HEK293T (cell line): ENCODE measurements around the gene PXDN.

Experiments used
- CTCF ChIA-PET: fragments of 350-600 bp; formaldehyde crosslinking; extraction: SDS; loops from one replicate; lab custom pipeline; 2021; ENCODE audit warnings: antibody characterized with exemption, inconsistent platforms; lab: Yijun Ruan, JAX
- POLR2A ChIA-PET: fragments of 350-600 bp; formaldehyde crosslinking; extraction: SDS; loops from one replicate; lab custom pipeline; 2020; ENCODE audit warnings: antibody characterized with exemption, inconsistent platforms; lab: Yijun Ruan, JAX
- DNase-seq: peaks from one replicate; pipeline ENCODE4 v3.0.0; 2012; ENCODE audit warnings: mixed read lengths; ENCODE audit errors: extremely low spot score
- ARNT ChIP-seq: fragments of 450-650 bp; IDR thresholded peaks from 2 replicates; pipeline ENCODE4 v1.6.1; 2017; ENCODE audit warnings: mild to moderate bottlenecking
- BHLHE40 ChIP-seq: fragments of 450-650 bp; IDR thresholded peaks from 2 replicates; pipeline ENCODE4 v1.6.1; 2016; ENCODE audit warnings: mild to moderate bottlenecking, moderate library complexity, borderline replicate concordance
- CTBP1 ChIP-seq: fragments of 450-650 bp; IDR thresholded peaks from 2 replicates; pipeline ENCODE4 v1.6.1; 2016; ENCODE audit warnings: borderline replicate concordance
- ELF4 ChIP-seq: fragments of 450-650 bp; IDR thresholded peaks from 2 replicates; pipeline ENCODE4 v1.6.1; 2017; ENCODE audit warnings: antibody characterized with exemption
- FOXA1 ChIP-seq: fragments of 450-650 bp; IDR thresholded peaks from 2 replicates; pipeline ENCODE4 v1.6.1; 2016; ENCODE audit warnings: mild to moderate bottlenecking
- FOXK2 ChIP-seq: fragments of 450-650 bp; IDR thresholded peaks from 2 replicates; pipeline ENCODE4 v1.6.1; 2016; ENCODE audit warnings: mild to moderate bottlenecking
- FOXM1 ChIP-seq: fragments of 450-650 bp; IDR thresholded peaks from 2 replicates; pipeline ENCODE4 v1.6.1; 2017; ENCODE audit warnings: mild to moderate bottlenecking, borderline replicate concordance
- HDGF ChIP-seq: fragments of 450-650 bp; IDR thresholded peaks from 2 replicates; pipeline ENCODE4 v1.6.1; 2017; ENCODE audit warnings: antibody characterized with exemption, borderline replicate concordance
- L3MBTL2 ChIP-seq: fragments of 450-650 bp; conservative IDR thresholded peaks from 2 replicates; pipeline ENCODE4 v1.6.1; 2016; ENCODE audit warnings: mild to moderate bottlenecking
- LEF1 ChIP-seq: fragments of 450-650 bp; IDR thresholded peaks from 2 replicates; pipeline ENCODE4 v1.6.1; 2017; ENCODE audit warnings: mild to moderate bottlenecking, borderline replicate concordance
- NFRKB ChIP-seq: fragments of 450-650 bp; IDR thresholded peaks from 2 replicates; pipeline ENCODE4 v1.6.1; 2016; ENCODE audit warnings: mild to moderate bottlenecking, moderate library complexity
- SP1 ChIP-seq: fragments of 450-650 bp; IDR thresholded peaks from 2 replicates; pipeline ENCODE4 v1.6.1; 2017
- SUZ12 ChIP-seq: fragments of 450-650 bp; IDR thresholded peaks from 2 replicates; pipeline ENCODE4 v1.6.1; 2016; ENCODE audit warnings: mild to moderate bottlenecking
- TARDBP ChIP-seq: fragments of 450-650 bp; IDR thresholded peaks from 2 replicates; pipeline ENCODE4 v1.6.1; 2016
- ZNF384 ChIP-seq: fragments of 450-650 bp; IDR thresholded peaks from 2 replicates; pipeline ENCODE4 v1.6.1; 2016
- TF ChIP-seq, protein P1 (sequence below): fragments of 450-650 bp; IDR thresholded peaks from 2 replicates; pipeline ENCODE4 v1.6.1; 2016

The PXDN gene

DNA sequence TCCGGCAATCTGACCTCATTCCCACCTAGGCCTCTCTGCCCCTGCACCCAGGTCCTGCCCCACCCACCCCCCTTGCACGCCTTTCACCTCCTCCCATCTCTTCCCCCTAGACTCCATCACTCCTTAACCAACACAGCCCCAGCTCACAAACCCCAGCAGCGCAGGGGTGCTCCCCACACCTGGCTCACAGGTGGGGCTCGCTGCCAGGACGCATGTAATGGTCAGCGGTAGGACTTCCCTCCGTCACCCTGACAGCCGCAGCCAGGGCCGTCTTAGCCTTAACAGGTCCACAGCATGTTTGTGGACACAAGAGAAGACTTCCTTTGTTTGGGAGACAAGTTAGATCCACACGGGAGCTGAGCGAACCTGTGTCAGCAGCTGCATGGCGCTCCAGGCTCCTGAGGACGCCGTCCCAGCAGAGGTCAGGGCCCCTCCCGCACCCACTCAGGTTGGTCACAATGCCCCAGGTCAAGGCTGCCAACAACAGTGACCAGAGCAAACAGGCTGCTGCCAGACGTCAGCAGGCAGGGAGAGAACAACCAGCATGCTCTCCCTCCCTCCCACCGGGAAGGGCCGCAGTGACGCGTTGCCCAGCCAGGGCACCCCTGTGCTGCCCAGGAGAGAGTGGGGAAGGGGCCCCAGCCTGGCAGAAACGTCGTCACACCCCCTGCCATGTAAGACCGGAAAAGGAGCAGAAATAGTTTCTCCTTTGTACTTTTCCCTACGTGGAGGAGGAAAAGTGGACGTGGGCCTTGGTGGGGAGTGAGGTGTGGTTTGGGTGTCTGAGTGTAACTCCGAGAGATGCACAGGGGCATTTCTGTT, 68.0 kb downstream of the PXDN start:
- no peak for TF ChIP-seq SP1
- TF ChIP-seq HDGF, result no peak
- no peak for TF ChIP-seq NFRKB
- TF ChIP-seq L3MBTL2, result no peak
- TF ChIP-seq, protein P1, sequence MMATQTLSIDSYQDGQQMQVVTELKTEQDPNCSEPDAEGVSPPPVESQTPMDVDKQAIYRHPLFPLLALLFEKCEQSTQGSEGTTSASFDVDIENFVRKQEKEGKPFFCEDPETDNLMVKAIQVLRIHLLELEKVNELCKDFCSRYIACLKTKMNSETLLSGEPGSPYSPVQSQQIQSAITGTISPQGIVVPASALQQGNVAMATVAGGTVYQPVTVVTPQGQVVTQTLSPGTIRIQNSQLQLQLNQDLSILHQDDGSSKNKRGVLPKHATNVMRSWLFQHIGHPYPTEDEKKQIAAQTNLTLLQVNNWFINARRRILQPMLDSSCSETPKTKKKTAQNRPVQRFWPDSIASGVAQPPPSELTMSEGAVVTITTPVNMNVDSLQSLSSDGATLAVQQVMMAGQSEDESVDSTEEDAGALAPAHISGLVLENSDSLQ, result no peak
- DNase-seq, result no peak
- CTCF ChIA-PET, result no interaction called here
- POLR2A ChIA-PET, result no interaction called here

DNA sequence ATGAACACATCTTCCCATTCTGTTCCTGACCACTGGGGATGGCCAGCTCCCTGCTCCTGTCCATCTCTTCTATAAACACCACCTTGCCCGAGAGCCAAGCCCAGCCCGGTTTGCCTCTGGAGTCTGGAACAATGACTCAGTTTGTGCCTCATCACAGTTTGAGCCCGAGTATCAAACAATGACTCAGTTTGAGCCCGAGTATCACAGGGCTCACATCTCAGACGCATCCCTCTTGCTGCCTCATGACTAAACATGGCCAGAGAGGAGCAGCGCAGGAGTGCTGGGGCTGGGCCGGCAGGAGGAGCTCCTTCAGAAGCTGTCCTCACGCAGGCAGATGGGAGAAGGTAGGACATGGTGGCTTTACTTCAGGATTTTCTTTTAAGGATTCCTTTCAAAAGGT, 68.7 kb downstream of the PXDN start:
- POLR2A ChIA-PET, result no interaction called here
- no peak for DNase-seq
- no peak for TF ChIP-seq HDGF
- TF ChIP-seq SUZ12, result no peak
- no peak for TF ChIP-seq L3MBTL2
- TF ChIP-seq LEF1, result no peak
- TF ChIP-seq, protein P1, result no peak
- no peak for TF ChIP-seq SP1
- no peak for TF ChIP-seq FOXM1
- TF ChIP-seq BHLHE40, result no peak
- no peak for TF ChIP-seq ELF4
- TF ChIP-seq TARDBP, result no peak
- TF ChIP-seq ZNF384, result no peak
- no peak for TF ChIP-seq FOXA1
- TF ChIP-seq FOXK2, result no peak
- TF ChIP-seq CTBP1, result no peak
- no peak for TF ChIP-seq ARNT
- no peak for TF ChIP-seq NFRKB
- CTCF ChIA-PET, result no interaction called here

DNA sequence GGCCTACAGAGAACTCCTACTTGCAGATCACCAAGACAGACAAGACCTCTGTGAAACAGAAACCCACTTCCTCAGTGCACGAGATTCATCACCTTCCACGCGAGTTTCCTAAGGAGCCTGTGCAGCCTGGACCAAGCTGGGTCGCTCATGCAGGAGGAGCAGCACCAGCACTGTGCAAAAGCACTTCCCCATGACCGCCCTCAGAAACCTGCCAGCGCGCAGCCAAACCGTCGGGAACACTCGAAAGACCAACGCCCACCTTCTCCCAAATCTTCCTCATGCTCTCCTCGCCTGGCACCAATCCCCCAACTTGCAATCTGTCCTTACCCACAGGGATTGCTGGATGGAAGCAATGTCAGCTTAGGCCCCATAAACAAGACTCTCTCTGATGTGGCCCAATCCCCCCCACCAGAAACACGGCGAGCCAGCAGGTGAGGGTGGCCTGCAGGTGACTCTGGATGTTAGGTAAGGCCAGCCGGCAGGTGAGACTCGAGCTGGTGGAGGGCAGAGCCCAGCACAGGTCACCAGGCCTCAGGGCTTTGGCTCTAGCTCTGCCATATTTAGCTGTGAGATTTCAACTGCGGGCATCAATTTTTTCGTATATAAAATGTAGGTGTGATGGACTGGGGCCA, 69.4 kb downstream of the PXDN start:
- DNase-seq, result no peak
- CTCF ChIA-PET, result no interaction called here
- POLR2A ChIA-PET, result no interaction called here
- no peak for TF ChIP-seq NFRKB
- no peak for TF ChIP-seq CTBP1
- TF ChIP-seq, protein P1, result no peak
- TF ChIP-seq BHLHE40, result no peak
- no peak for TF ChIP-seq TARDBP
- TF ChIP-seq FOXA1, result no peak

DNA sequence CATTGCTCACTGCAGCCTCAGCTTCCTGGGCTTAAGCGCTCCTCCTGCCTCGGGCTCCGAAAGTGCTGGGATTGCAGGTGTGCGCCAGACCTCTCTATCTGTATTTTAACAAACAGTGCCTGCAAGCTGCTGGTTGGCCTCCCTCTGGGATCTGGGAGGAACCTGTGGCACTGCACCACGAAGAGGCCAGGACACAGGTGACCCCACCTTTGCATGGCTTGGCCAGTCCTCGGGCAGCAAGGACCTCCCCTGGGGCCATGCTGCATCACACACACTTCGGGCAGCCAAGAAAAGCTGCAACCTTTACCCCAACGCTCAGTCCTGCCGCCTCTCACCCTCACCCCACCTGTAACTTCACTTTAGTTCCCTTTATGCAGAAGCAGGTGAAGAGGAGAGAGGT, 70.0 kb downstream of the PXDN start:
- CTCF ChIA-PET, result no interaction called here
- POLR2A ChIA-PET, result no interaction called here
- no peak for TF ChIP-seq FOXM1
- TF ChIP-seq HDGF, result no peak
- no peak for TF ChIP-seq SP1
- TF ChIP-seq, protein P1, result no peak
- no peak for TF ChIP-seq LEF1
- TF ChIP-seq BHLHE40, result no peak
- no peak for TF ChIP-seq FOXA1
- TF ChIP-seq SUZ12, result no peak
- no peak for TF ChIP-seq ZNF384
- DNase-seq, result no peak

DNA sequence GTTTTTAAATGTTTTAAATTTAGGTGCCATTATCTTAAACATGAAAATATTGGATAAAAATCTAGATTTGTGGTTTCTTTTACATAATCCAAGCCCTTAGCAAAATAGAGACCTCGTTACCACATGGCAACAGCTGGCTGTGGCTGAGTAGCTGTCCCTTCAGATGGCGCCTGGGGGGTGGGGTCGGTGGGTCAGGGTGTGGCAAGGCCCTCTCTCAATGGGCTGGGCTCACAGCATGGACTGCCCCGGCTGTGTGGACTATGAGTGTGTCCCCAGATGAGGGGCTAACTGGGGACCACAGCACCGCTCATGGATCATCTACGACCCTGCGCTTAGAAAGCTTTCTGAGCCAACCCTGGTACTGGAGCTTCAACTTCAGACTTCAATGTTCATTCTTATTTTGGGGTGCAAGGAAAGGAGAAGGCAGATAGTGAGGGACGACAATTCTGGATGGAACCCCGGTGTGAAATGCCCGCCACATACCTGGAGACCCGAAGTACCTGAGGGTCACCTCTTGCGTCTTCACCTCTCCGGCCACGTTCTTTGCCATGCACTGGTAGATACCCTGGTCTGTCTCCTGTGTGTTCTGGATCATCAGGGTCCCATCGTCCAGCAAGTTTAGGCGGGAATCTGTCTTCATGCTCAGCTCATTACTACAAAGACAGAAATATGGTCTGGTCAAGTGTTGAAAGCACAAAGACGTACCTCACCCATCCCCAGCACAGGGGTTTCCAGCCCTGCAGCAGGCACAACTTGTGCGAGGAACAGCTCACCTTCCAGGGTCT, 71.0 kb downstream of the PXDN start:
- DNase-seq, result no peak
- ChIA-PET CTCF (no interaction called here), POLR2A (no interaction called here)
- no peak for TF ChIP-seq FOXM1
- TF ChIP-seq SUZ12, result no peak
- TF ChIP-seq FOXA1, result no peak
- TF ChIP-seq ELF4, result no peak
- no peak for TF ChIP-seq ARNT
- TF ChIP-seq LEF1, result no peak
- no peak for TF ChIP-seq FOXK2
- TF ChIP-seq, protein P1, result no peak
